Suppressor macrophage treated with lipopolysaccharide for 4 hours (primary cell): ENCODE data around the gene SIRPD.
"Not testable (repeated sequence)": the region's sequence is repeated elsewhere in the genome, so short reads cannot be mapped to it uniquely, and the experiment has no call there.

Source experiments
- DNase-seq: peaks from one replicate; pipeline ENCODE4 v3.0.0-alpha.2; 2020

Gene SIRPD

DNA sequence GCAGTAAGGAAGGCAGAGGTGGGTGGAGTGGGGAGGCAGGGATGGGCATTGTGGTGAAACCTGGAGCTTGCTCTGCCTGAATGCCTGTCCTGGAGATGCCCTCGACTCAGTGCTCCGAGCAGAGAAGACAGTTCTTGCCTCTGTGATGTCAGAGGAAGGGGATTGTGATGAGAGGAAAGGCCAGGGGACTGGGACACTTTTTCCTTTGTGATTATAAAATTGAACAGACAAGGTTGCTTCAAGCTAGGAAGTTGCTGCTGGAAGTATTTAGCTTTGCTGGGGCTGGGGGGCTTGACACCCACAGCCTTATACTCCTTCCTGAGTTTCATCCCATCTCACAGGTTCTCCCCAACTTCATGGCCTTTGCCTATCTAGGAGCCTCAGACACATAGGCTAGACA is at the start of gene SIRPD:
SIRPD (minus strand) TSS at position 101 of the 400 bp plus-strand sequence; CDS start at position 49, 52 bp downstream.
- DNase-seq = no peak

DNA sequence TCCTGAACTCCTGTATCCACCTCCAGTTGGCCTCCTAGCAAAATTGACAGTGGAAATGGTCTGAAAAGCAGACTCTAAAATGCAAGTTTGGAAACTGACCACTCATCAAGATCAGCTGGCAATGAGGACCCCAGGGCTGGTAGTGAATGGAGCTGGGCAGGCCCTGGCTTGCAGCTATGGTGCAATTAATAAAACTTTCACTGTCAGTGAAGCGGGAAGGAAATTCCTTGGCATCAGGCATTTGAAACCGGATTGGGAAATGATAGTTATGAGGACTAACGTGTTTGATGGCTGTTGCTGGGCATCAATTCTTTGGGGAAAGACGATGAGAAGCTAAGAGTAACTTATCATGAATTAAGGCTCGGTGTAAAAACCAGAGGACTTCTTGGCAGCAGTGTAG is 43.2 kb upstream of the SIRPD start:
- DNase-seq = no peak

DNA sequence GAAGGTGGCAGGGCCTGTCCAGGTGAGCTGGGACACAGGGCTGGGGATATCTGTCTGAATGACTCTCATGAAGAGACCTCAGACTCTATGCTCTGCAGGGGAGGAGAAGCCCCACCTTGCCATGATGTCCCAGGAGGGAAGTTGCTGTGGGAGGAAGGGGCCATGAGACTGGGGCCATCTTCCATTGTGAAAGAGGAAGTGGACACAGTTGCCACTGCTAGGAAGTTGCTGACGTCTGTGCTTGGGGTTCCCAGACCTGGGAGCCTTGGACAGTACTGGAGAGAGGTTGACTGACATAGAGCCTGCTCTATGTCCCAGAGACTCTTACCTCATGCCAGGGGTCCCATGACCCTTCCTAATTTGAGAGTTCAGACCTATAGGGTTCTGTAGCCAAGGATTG is 37.8 kb upstream of the SIRPD start:
- DNase-seq = no peak

- no peak for DNase-seq
These were observed 31.3 kb upstream of the SIRPD start for GRCh38 chr20:1588533-1589460.

- DNase-seq = no peak
These were observed 30.5 kb upstream of the SIRPD start for GRCh38 chr20:1587781-1588532.

DNA sequence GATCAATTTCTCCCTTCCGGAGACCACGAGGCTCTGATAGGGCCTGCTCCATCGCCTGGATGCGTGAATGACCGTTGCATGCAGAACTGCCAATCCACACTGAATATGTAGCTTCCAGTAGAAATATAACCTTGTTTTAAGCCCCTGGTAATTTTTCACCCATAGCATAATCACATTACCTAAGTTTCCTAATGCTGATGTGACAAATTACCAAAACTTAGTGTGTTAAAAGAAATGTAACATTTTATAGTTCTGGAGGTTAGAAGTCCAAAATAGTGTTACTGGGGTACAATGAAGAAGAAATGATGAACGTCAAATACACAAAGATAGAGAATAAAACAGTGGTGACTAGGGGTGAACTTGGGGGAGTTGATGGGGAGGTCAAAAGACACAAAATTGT is 22.0 kb upstream of the SIRPD start:
- no peak for DNase-seq

- DNase-seq = no peak
These were observed 20.4 kb upstream of the SIRPD start for GRCh38 chr20:1577906-1578305.

DNA sequence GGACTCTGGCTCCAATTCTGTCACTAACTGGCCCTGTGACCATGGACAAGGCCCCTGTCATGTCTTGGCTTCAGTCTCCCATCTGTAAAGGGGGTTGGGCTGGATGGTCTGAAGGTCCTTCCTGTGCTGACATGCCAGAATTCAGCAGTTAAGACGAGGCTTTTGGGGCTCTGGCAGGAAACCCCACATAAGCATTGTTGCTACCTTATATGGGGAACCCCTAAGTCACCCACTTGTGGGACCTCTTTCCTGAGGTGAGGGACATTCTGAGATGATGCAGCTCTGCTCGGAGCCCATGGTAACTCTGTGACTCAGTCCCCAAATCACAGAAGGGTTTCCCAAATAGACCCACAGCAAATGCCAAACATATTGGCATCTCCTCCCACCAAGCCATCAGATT is 19.8 kb upstream of the SIRPD start:
- not testable (repeated sequence) for DNase-seq

GRCh38 chr20:1576641-1577040 is 19.1 kb upstream of the SIRPD start:
- DNase-seq = peak; percentile 38

DNA sequence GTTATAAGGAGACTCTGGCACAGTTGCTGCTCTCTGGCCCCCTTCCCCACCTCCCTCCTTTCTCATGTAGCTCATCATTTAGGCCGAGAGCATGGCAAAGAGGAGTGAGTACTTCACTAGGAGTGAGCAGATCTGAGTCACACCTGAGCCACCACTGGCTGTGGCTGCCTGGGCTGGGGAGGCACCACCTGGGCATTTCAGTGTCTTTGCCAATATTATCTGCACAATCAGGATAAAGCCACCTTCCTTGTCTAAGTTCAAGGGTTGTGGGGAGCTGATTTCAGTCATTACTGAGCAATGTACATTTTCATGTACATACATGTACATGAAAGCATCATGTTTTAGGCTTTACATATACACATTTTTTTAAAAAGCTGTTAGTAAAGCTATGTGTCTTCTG is 18.5 kb upstream of the SIRPD start:
- not testable (repeated sequence) for DNase-seq

DNA sequence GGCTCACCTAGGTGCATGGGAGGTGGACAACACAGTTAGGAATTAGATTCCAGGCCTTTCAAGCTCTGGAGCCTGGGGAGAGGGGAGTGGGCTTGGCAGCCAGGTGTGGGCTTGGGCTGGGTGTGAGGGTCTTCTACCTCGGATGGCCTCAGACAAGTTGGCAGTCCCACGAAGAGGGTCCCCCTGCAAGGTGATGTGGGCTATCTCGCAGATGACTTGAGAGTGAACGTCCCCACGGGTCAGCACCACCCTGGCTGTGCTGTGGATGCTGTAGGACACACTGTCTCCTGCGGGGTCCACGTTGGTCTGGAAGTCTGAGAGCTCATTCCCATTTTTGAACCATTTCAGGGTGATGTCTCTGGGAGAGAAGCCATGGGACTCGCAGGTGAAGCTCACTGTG is 14.1 kb upstream of the SIRPD start:
- not testable (repeated sequence) for DNase-seq

DNA sequence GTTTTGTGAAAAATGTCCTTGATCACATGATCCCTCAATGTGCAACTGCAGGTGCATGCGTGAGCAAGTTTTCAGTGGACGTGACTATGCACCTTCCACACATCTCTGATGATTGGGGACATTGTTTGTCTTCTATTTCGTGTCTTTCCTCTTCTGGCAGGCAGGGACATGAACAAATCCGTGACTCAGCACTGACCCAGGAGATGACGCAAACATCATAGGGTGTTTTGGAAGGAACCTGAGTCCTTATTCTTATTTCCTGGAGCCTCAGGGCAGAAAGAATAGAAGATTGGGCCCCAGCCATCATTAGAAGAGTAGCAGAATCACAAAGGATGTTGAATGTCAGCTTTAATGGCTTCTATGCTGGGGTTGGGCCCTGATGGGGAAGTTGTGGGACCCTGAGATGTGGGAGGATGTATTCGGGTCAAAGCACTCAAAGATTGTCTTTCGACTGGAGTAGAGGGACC is 11.9 kb upstream of the SIRPD start:
- DNase-seq = peak; percentile 85

DNA sequence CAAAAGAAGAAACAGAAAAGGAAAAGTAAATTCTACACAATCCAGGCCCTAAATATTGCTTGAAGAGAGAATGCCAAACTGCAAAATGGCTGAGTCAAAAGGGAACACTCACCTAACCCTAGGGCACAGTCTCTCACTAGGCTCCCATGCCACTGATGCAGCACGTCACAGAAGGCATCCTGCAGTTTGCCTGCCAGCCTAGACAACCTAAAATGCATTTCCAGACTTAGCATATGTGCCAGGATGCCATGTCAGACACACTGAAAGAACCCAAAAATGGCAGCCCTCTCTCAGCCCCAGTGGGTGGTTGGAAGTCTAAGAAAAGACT is 10.6 kb upstream of the SIRPD start:
- DNase-seq = no peak

GRCh38 chr20:1567392-1568162 is 10.1 kb upstream of the SIRPD start:
- peak; percentile 69 for DNase-seq

DNA sequence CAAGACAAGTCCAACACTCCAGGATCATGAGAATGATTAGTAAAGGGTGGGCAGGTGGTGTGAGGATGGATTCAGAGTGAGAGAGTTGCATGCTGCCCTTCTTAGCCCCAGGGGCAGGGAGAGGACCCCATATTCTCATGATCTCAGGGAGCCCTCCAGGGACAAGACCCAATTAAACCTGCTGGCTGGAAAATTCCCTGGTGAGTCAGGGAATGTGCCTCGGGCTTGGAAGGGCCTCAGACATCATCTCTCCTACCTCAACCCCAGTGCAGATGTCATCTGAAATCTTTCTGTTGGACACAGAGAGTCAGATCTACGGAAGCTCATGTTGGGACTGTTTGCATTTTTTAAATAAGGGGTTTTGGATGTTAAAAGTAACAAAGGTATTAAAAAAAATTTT is 9.2 kb upstream of the SIRPD start:
- DNase-seq = no peak

DNA sequence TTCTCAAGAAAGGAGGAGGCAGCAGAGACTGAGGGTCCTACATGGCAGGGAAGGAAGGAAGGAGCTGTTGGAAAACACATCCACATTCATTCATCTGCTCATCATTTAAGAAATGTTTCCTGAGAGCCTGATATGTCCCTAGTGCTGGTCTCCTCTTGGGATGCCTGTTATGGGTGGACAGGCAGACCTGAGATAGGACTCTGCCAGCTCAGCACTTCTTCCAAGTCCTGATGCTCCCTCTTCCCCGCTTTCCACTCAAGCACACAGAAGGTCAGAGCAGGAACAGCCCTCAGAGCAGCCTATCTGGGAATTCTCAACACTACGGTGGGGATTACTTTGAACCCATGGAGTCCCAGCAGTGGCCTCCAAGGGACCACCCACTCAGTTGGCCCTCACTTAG is 8.0 kb upstream of the SIRPD start:
- DNase-seq = no peak

DNA sequence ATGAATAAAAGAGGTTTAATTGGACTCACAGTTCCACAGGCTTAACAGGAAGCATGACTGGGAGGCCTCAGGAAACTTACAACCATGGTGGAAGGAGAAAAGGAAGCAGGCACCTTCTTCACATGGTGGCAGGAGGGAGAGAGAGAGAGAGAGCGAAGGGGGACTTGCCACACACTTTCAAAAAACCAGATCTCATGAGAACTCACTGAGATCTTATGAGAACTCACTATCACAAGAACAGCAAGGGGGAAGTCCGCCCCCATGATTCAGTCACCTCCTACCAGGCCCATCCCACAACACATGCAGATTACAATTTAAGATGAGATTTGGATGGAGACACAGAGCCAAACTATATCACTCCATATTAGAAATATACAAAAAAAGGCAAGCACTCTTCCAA is 6.1 kb upstream of the SIRPD start:
- DNase-seq = no peak

- DNase-seq = peak; percentile 80
These were observed 5.1 kb upstream of the SIRPD start for GRCh38 chr20:1562622-1563021.

- DNase-seq = no peak
These were observed 3.8 kb upstream of the SIRPD start for GRCh38 chr20:1561350-1561749.

- DNase-seq = no peak
These were observed 1.6 kb downstream of the SIRPD start for GRCh38 chr20:1555952-1556351.

- peak; percentile 23 for DNase-seq
These were observed 17.6 kb downstream of the SIRPD start for GRCh38 chr20:1539816-1540419.

DNA sequence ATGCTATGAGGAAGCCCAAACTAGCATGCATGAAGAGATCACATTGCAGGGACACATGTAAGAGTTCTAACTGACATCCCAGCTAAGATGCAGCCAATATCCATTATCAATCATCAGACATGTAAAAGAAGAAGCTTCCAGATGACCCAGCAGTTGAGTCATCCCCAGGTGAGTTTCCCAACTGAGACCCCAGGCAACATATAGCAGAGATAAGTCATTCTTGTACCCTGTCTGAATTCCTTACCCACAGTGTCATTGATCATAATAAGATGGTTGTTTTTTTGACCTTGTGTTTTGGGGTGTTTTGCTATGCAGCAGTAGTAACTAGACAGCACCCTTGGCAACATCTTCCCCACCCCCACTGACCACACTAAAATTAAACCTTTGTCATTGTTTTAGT is 18.9 kb downstream of the SIRPD start:
- DNase-seq = no peak

DNA sequence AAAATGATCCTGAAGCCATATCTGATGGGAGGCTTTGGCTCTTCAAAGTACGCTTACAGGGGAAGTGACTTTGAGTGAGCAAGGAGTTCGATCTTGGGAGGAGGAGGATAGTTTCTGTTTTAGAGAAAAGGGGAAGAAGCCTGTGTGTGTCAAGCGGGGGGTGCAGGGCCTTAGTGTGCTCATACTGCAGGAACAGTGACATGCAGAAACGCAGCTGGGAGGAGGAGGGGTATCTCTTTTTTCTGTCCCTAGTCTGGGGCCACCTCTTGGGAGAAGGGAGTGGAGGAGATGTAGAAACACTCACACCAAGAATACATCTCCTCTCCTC is 19.8 kb downstream of the SIRPD start:
- DNase-seq = peak; percentile 96
